Measurements from ENCODE around the gene CCDC85C.

- no peak for TF ChIP-seq EGR1 (IDR thresholded peaks at IDR 0.05)
- TF ChIP-seq YY1 (IDR thresholded peaks at IDR 0.05; ENCODE audit: low read depth) = no peak
- TF ChIP-seq CREB1 (IDR thresholded peaks at IDR 0.05; ENCODE audit: low read depth) = no peak
- no peak for TF ChIP-seq USF1 (IDR thresholded peaks at IDR 0.05)
Observed at GRCh38 chr14:99529899-99530298, 74.1 kb downstream of the CCDC85C start.
